Upper lobe of right lung (tissue), 1 donor: ENCODE measurements around the gene KHDC1. TPM values are rescaled to one million over a fixed set of nuclear protein-coding genes. Genes with fewer than 3 reads are reported as not detected.
"Not testable (repeated sequence)": the region's sequence is repeated elsewhere in the genome, so short reads cannot be mapped to it uniquely, and the experiment has no call there.

Experiments
- ATAC-seq: fragments of 200-7000 bp; cut with Tn5 transposase; one replicate; pipeline ENCODE4 v1.9.1; 2020; ENCODE audit warnings: mild to moderate bottlenecking, moderate library complexity
- DNase-seq: peaks from one replicate; pipeline ENCODE4 v3.0.0-alpha.2; 2020
- H3K27ac ChIP-seq: fragments of 200-600 bp; one replicate; pipeline ENCODE4 v1.8.0; 2022
- H3K27me3 ChIP-seq: fragments of 200-600 bp; one replicate; pipeline ENCODE4 v1.8.0; 2022; ENCODE audit warnings: mild to moderate bottlenecking
- H3K36me3 ChIP-seq: fragments of 200-600 bp; one replicate; pipeline ENCODE4 v1.8.0; 2022
- H3K4me1 ChIP-seq: fragments of 200-600 bp; one replicate; pipeline ENCODE4 v1.8.0; 2022
- H3K4me3 ChIP-seq: fragments of 200-600 bp; one replicate; pipeline ENCODE4 v1.8.0; 2022; ENCODE audit warnings: mild to moderate bottlenecking
- H3K9me3 ChIP-seq: fragments of 200-600 bp; one replicate; pipeline ENCODE4 v1.8.0; 2022
- CTCF ChIP-seq: fragments of 200-600 bp; IDR thresholded peaks from one replicate; pipeline ENCODE4 v1.8.0; 2022; ENCODE audit warnings: antibody characterized with exemption
- intact Hi-C: fragments of 100-400 bp; cut with DNase I; formaldehyde crosslinking; loops from one replicate; pipeline ENCODE4 v1.11.0; 2022
- total RNA-seq: library from RNA; stranded (reverse); fragmentation: NEBNext Ultra II Directional; extraction: Animal tissue kit (Norgen Biotek cat#: 25700); gene quantifications from one replicate; pipeline ENCODE4 v1.2.1, GENCODE V29; 2021
- donor health status: DM: no; HTN: yes; CAD: no; lungs with severe emphysema.

The KHDC1 gene
- total RNA-seq, 1 donor from 2014 or later, result 1.9 TPM

GRCh38 chr6:73240730-73241129 lies 22.3 kb downstream of the KHDC1 start:
- no peaks in the 10 kb centered on the region for H3K4me1 ChIP-seq
- ATAC-seq, result no peak
- intact Hi-C loops, result no loop called here
- no peaks in the 10 kb centered on the region for H3K9me3 ChIP-seq
- no peak for DNase-seq
- no peak overlapping the region for H3K4me3 ChIP-seq
- no peaks in the 10 kb centered on the region for H3K36me3 ChIP-seq
- H3K27me3 ChIP-seq, result no peaks in the 10 kb centered on the region
- no peak overlapping the region for H3K27ac ChIP-seq
- TF ChIP-seq CTCF, result no peak

- no peak for TF ChIP-seq CTCF
- H3K4me1 ChIP-seq, result no peaks in the 10 kb centered on the region
- no peak for DNase-seq
- H3K9me3 ChIP-seq, result no peaks in the 10 kb centered on the region
- H3K36me3 ChIP-seq, result no peaks in the 10 kb centered on the region
- intact Hi-C loops, result no loop called here
- H3K27me3 ChIP-seq, result no peaks in the 10 kb centered on the region
- no peak overlapping the region for H3K4me3 ChIP-seq
- H3K27ac ChIP-seq, result no peak overlapping the region
- ATAC-seq, result no peak
Observed at GRCh38 chr6:73236144-73236750, 26.7 kb downstream of the KHDC1 start.

- ATAC-seq (no peak), DNase-seq (no peak)
- Histone ChIP-seq H3K4me1 (no peaks in the 10 kb centered on the region), H3K27me3 (no peaks in the 10 kb centered on the region), H3K27ac (no peak overlapping the region), H3K36me3 (no peaks in the 10 kb centered on the region), H3K4me3 (no peak overlapping the region), H3K9me3 (no peaks in the 10 kb centered on the region)
- no peak for TF ChIP-seq CTCF
- intact Hi-C loops, result no loop called here
Observed at GRCh38 chr6:73234733-73235132, 28.3 kb downstream of the KHDC1 start.

- intact Hi-C loops, H3K9me3 ChIP-seq, ATAC-seq, H3K4me1 ChIP-seq, H3K36me3 ChIP-seq, H3K27ac ChIP-seq, H3K4me3 ChIP-seq, DNase-seq, H3K27me3 ChIP-seq: not testable (repeated sequence)
Observed at GRCh38 chr6:73233971-73234370, 29.0 kb downstream of the KHDC1 start.

GRCh38 chr6:73233048-73233447 lies 29.9 kb downstream of the KHDC1 start:
- Histone ChIP-seq H3K4me3 (no peak overlapping the region), H3K4me1 (no peaks in the 10 kb centered on the region), H3K27me3 (no peaks in the 10 kb centered on the region), H3K27ac (no peak overlapping the region), H3K36me3 (no peaks in the 10 kb centered on the region), H3K9me3 (no peaks in the 10 kb centered on the region)
- intact Hi-C loops, result no loop called here
- DNase-seq, result no peak
- no peak for ATAC-seq
- no peak for TF ChIP-seq CTCF

GRCh38 chr6:73231986-73232391 lies 31.0 kb downstream of the KHDC1 start:
- ATAC-seq (no peak), DNase-seq (no peak)
- TF ChIP-seq CTCF, result no peak
- Histone ChIP-seq H3K9me3 (no peaks in the 10 kb centered on the region), H3K27ac (no peak overlapping the region), H3K4me3 (no peak overlapping the region), H3K27me3 (no peaks in the 10 kb centered on the region), H3K4me1 (no peaks in the 10 kb centered on the region), H3K36me3 (no peaks in the 10 kb centered on the region)
- intact Hi-C loops, result no loop called here
